ENCODE results near the gene SLC1A2.

The SLC1A2 gene

GRCh38 chr11:35376118-35376510 lies 43.2 kb downstream of the SLC1A2 start:
- no peak for DNase-seq (ENCODE audit: low spot score)

- DNase-seq (ENCODE audit: low spot score): no peak
These were observed 43.8 kb downstream of the SLC1A2 start for GRCh38 chr11:35375332-35376117.

- DNase-seq (ENCODE audit: low spot score): no peak
These were observed 45.9 kb downstream of the SLC1A2 start for GRCh38 chr11:35373284-35373933.

GRCh38 chr11:35372565-35373283 lies 46.6 kb downstream of the SLC1A2 start:
- no peak for DNase-seq (ENCODE audit: low spot score)

GRCh38 chr11:35367491-35367890 lies 51.9 kb downstream of the SLC1A2 start:
- peak; percentile 58 for DNase-seq (ENCODE audit: low spot score)

GRCh38 chr11:35366798-35367197 lies 52.6 kb downstream of the SLC1A2 start:
- no peak for DNase-seq (ENCODE audit: low spot score)

- DNase-seq (ENCODE audit: low spot score): no peak
These were observed 53.4 kb downstream of the SLC1A2 start for GRCh38 chr11:35365961-35366360.

- DNase-seq (ENCODE audit: low spot score): no peak
These were observed 54.0 kb downstream of the SLC1A2 start for GRCh38 chr11:35365395-35365794.

GRCh38 chr11:35363854-35364780 lies 55.2 kb downstream of the SLC1A2 start:
- peak; percentile 53 for DNase-seq (ENCODE audit: low spot score)

GRCh38 chr11:35363246-35363801 lies 56.0 kb downstream of the SLC1A2 start:
- no peak for DNase-seq (ENCODE audit: low spot score)

- no peak for DNase-seq (ENCODE audit: low spot score)
These were observed 56.8 kb downstream of the SLC1A2 start for GRCh38 chr11:35362521-35362980.

- DNase-seq (ENCODE audit: low spot score): no peak
These were observed 59.3 kb downstream of the SLC1A2 start for GRCh38 chr11:35360055-35360530.

- no peak for DNase-seq (ENCODE audit: low spot score)
These were observed 59.9 kb downstream of the SLC1A2 start for GRCh38 chr11:35359321-35360054.

GRCh38 chr11:35358391-35358790 lies 61.0 kb downstream of the SLC1A2 start:
- no peak for DNase-seq (ENCODE audit: low spot score)

GRCh38 chr11:35357923-35358322 lies 61.4 kb downstream of the SLC1A2 start:
- no peak for DNase-seq (ENCODE audit: low spot score)

- DNase-seq (ENCODE audit: low spot score): no peak
These were observed 64.1 kb downstream of the SLC1A2 start for GRCh38 chr11:35355102-35355749.

GRCh38 chr11:35354644-35355043 lies 64.7 kb downstream of the SLC1A2 start:
- DNase-seq (ENCODE audit: low spot score): peak; percentile 37

- peak; percentile 28 for DNase-seq (ENCODE audit: low spot score)
These were observed 67.1 kb downstream of the SLC1A2 start for GRCh38 chr11:35352077-35352888.

GRCh38 chr11:35349897-35350296 lies 69.5 kb downstream of the SLC1A2 start:
- no peak for DNase-seq (ENCODE audit: low spot score)
